ENCODE data around the gene C20orf144.

Gene C20orf144

DNA sequence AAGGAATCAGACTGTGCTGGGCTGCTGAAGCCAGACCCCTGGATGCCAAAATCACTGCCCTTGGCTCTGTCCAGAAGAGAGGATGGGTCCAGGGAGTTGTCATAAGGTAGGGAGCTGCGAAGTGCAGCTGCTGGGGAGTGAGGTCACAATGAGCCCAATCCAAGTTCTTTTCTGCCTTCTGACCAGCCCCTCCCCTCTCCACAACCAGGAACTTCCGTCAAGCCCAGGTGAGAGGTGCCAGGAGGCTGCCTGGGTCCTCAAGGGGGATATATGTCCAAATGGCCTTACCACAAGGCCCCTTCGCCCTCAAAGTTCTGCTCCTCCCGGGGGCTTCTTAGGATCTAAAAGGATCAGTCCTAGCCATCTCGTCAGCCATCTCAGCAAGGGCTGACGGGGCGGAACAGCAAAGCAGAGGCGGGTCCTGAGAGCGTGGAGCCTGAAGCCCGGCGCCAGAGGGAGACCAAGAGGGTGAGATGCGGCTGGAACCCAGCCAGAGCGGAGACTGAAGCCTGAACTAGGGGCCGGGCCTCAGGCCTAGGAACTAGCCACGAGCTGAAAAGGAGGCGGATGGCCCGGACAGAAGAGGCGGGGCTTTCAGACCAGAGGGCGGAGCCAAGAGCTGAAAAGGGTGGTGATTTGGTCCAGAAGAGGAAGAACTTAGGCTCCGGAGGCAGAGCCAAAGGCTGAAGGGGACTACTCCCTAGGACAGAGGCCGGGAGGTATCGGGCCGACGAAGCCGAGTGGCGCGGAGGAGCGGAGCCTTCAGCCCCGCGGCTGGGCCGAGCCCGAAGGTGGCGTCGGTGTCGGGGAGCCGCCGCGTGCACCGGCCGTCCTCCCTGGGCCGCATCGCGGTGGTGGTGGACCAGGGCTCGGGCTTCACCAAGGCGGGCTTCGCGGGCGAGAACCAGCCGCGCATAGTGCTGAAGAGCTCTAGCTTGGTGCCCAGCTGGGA, 4.4 kb downstream of the C20orf144 start, which contains the start of gene ACTL10:
Gene ACTL10, plus strand, starts transcription at position 651 of the 952 bp plus-strand sequence. CDS start 555 bp downstream, outside the sequence.
- peak; percentile 94 for DNase-seq

DNA sequence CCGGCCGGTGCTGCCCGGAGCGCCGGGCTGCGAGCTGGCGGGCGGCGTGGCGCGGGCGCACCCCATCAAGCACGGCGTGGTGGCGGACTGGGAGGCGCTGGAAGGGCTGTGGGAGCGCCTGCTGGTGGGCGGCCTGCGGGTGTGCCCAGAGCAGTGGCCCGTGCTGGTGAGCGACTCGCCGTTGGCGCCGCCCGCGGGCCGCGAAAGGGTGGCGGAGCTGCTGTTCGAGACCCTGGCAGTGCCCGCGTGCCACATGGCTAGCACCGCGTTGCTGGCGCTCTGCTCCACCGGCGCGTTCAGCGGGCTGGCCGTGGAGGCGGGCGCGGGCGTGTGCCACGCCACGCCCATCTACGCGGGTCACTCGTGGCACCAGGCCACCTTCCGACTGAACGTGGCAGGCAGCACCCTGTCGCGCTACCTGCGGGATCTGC, 5.1 kb downstream of the C20orf144 start:
- DNase-seq: no peak

DNA sequence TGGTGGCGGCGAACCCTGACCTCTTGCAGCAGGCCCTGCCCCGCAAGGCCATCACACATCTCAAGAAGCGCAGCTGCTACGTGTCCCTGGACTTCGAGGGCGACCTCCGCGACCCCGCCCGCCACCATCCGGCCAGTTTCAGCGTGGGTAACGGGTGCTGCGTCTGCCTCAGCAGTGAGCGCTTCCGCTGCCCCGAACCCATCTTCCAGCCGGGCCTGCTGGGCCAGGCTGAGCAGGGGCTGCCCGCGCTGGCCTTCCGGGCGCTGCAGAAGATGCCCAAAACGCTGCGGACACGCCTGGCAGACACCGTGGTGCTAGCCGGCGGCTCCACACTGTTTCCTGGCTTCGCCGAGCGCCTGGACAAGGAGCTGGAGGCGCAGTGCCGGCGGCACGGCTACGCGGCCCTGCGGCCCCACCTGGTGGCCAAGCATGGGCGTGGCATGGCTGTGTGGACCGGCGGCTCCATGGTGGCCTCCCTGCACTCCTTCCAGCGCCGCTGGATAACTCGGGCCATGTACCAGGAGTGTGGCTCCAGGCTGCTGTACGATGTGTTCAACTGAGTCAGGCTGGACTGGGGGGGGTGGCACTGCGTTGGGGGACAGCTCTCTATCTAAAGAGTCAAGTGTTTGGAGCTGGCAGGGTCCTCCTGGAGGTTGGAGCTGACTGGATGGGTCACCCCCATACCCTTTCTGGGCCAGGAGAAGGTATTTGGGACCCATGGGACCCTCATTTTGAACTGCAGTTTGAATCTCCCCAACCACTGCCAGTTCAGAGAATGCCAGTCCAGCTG, 5.7 kb downstream of the C20orf144 start:
- DNase-seq: peak; percentile 84

DNA sequence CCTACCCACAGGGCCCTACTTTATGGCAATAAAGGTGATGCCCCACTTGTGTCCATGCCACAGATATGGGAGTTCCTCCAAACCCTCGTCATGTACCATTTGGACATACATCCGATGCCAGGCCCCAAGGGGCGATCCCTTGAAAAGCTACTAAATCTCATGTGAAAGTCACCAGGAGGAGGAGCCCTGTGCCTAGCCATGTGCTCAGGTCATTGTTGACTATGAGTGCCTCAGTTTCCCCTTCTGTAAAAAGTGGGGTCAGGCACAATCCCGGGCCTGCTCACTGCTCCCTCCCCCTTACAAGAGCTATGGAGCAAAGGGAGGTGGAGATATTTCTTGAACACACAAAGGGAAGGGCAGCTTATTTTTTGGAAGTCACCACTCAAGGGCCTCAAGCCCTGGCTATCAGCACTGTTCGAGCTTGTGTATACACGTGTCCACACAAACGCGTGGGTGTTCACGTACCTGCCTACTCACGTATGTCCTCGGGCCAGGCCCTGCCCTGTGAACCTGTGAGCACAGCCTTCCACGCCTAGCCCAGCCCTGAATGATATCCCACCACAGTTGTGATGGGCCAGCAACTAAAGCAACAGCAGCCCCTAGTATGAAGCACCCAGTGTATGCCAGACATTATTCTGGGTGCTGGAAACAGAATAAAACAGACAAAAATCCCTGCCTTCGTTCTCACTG, 6.5 kb downstream of the C20orf144 start:
- DNase-seq: no peak

DNA sequence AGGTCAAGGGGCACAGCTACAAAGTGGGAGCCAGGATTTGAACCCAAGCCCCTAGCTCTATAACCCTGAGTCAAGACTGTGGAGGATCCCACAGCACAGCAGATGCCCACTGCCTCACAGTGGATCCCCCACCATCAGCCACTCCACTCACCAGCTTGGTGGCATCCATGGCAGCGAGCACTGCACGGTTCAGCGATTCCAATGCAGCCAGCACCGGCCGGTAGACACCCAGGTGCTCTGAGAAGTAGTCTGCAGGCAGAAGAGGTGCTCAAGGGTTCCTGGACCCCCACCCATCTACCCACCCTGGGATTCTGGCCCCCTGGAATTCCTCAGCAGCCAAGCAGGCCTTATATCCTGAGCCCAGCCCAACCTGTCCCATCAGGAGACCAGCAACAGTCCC, 7.1 kb downstream of the C20orf144 start:
- DNase-seq: no peak

DNA sequence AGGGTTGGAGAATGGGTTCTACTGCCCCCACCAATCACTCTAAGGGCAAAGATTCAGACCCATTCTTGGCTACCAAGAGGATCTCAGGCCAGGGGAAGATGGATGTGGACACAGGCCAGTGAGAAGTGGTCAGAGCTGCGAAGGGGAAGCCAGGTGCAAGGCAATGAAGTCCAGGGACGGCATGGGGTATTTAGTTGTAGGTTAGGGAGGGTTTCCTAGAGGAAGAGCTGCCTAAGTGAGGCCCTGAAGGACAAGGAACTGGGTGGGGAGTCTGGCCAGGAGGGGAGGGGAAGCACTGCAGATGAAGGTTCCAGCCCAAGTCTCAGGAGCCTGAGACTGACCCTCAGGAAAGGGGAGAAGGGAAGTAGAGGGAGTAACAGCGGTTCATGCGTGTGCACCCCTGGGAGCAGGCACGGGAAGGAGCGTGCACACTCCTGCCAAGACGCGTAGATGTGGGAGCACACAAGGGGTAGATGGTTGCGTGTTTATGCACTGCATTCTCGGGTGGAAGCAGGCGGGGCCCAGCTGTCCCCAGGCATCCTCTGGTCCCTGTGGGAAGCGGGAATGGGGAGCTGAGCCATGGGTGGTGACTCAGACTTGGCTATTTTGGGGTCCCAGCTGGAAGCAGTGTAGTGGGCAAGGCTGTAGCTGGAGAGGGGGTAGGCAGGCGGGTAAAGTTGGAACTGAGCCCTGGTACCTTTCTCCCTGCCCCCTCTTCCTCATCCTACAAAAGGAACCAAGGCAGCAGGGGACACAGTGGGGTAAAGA, 7.9 kb downstream of the C20orf144 start:
- DNase-seq: no peak

DNA sequence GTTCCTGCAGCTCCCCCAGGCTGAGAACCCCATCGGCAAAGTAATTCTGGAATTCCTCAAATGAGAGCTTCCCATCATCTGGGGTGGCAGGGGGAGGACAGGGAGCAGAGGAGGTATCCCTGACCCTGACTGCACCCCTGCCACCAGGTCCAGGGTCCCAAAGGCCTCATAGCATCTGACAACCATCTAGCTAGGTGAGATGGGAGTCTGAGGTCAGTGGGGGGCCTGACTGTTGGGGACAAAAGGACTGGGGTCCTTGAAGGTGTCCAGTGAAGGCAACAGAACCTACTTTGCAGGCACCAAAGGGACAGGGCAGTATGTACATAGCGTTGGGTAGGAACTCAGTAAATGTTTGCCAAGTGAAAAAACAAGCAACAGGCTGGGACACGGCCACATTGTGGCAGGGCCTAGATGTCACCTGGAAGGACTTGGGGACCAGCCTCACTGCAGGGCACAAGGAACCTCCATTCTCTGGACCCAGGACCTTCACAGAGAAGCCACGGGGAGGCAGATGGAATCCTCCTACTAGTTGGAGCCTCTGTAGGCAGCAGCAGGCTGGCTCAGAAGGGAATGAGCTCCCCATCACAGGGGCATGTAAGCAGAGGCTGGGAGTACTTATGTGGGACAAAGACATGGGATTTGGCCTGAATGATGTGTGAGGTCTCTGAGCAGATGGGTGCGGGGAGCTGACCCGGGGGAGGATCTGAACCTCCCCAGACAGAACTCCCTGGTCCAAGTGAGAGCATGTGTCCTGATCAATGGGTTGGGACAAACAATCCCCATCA, 8.8 kb downstream of the C20orf144 start:
- no peak for DNase-seq

DNA sequence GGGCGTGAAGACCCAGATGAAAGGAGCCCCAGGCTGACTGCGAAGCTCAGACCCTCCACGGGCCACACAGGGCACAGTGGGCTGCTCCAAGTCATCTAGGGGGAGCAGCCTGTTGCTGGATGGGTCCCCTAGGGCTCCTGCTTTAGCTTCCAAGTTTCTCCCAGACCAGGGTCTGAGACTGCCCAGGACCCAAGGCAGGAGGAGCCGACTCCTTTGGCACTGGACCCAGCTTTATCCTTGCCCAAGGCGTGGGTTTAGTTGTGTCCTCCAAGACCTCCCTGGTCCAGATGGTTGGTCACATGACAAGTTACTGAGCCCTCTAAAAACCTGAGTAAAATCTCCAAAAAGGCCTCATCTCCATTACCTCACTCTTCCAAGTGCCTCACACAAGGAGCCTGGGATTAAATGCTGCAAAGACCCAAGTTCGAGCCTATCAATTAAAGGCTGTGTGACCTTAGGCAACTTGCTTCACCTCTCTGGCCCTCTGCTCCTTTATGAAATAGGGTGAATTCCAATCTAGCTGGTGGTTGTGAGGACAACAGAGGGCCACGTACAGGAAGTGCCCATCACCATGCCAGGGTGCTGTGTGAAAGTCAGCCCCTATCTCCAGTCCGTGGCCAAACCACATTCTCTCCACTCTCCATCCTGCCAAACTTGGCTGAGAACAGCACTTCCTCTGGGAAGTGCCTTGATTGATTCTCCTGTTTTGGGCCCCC, 9.6 kb downstream of the C20orf144 start:
- peak; percentile 24 for DNase-seq

DNA sequence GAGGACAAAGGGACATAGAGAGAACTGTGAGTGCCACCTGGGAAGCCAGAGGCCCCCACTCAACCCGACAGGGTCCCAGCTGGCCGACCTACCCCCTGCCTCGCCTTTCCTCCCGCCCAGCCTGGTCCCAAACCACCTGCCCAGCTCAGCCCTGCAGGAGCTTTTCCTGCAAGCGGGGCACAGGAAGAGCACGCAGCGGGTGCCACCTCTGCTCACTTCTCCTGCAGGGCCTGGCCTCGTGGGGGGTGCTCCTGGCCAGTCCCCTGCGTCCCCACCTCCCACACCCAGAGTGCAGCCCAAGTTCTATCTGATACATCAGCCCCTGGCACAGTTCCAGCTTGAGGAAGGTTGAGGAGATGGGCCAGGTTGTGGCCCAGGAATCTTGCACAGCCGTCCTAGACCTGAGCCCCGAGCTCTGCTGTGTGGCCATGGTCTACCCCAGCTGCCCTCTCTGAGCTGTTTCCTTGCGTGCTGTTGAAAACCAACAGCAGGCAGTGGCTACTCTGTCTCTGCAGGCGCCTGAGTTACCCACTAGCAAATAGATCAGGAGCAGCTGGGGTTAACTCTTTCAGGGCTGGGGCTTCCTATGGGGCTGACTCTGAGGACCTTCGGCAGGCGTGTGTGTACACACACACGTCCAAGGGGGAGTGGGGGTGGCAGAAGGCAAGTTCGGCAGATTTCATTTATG, 10.4 kb downstream of the C20orf144 start:
- DNase-seq: no peak

DNA sequence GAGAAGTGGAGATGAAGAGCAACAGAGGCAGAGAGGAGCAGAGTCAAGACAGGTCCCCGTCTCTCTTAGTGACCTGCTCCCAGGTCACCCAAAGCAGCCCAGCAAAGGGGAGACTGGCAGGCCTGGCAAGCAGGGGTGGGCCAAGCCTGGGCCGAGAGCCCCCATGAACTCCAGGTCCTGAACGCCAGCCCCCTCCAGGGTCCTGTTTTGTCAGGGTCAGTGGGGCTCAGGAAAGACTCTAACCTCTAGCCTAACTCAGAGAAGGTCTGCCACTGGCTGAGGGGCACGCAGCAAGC, 10.9 kb downstream of the C20orf144 start:
- DNase-seq: no peak

DNA sequence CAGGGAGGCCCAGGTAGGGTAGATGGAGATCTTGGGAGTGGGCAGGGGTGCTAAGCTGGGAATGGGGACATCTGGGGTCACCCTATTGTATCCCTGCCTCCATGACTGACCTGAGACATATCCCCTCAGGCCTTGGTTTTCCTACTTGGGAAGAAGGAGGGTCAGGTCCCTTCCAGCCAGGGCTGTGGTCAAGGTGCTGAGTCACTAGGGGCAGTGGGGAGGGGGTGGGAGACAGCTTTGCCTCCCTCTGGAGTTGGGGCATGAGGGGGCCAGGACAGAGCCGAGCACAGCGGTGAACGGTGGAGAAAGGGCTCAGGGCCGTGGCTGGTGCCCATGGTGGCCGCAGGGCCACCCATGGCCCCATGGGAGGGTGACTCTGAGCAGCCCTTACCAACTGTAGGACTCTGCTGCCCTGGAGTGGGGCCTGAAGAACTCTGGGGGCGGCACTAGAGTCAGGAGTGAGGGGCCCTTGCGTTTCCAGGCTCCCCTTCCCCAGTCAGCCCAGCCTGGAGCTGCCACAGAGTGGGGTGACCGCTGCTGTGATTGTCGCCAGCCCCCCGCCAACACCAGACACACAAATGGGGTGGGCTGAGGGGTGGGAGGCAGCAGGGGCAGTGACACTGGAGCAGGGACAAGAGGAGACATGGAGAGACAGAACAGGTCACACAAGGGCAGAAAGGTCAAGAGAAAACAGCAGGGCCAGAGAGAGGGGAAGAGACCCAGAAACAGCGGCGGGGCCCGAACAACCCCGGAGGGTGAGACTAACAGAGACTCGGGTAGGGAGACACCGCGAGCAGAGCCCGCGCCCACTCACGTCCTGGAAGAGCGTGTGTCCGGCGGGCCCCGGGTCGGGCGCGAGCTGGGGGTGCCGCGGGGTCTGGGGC, 11.5 kb downstream of the C20orf144 start:
- no peak for DNase-seq

DNA sequence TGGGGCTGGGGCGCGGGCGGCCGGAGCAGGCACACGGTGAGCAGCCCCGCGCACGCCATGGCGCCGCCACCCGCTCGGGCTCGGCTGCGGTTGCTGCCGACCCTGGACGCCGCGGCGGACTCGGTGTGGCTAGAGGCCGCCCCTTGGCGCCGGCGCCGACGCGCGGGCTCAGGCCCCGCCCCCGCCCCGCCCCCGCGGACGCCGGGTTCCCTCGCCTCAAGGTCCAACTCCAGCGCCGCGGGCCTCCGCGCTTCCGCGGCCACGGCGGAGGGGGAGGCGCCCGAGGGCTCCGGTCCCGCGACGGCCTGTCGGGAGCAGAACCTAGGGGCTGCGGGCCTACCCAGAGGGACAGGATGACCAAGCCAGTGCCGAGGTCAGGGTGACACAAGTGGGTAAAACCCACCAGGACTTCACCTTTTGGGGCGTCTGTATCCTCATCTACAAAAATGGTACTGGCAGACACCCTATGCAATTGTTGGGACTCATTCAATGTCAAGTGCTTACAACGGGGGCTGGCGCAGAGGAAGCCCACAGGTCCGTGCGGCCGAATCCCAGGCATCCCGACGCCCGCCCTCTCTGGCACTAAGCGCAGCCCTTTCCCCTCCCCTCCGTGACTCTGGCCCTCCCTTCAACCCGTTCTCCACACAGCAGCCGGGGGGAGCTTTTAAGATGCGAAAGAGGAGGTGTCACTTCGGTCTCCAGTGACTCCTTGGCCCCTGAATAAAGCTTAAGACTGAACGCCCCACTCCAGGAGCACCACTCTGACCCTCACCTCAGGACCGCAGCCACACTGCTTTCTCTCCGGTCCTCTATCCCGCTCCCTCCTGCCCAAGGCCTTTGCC, 12.4 kb downstream of the C20orf144 start, which contains the start of gene NECAB3:
Gene NECAB3, minus strand, starts transcription at position 135 of the 842 bp plus-strand sequence. Its CDS starts 76 bp downstream, at position 59.
- peak; percentile 87 for DNase-seq

DNA sequence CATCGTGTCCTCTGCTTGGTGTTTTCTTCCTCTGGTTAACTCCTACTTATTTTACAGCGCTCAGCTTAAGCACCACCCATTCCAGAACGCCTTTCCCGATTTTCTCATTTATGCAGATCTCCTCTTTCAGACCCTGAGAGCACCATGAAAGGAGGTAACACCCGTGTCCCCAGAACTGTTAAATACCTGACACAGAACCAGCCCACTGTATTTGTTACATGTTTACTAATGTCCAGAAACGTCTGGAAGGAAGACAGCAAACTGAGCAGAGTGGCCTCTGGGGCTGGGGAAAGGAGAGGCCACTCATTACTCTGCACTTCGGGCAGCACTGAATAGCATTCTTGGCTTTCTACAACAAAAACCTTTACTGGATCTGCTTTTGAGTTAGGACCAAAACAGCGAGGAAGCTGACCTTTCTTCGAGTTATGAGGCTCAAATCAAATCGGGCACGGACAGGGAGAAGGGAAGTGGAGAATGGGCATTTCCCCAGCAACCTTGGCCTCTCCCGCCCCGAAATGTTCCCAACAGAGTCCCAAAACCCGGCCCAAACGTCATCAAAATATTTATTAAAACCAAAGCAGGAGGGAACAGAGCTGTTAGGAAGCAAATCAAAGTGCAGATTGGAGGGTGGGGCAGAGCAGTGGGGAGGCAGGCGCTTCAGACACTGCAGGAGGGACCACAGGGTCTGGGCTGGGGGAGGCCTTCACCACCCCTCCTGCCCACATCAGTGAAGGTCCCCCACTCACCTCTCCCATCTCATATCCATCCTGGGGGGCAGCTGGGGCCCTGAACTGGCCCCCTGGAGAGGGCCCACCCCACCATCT, 13.2 kb downstream of the C20orf144 start:
- no peak for DNase-seq

DNA sequence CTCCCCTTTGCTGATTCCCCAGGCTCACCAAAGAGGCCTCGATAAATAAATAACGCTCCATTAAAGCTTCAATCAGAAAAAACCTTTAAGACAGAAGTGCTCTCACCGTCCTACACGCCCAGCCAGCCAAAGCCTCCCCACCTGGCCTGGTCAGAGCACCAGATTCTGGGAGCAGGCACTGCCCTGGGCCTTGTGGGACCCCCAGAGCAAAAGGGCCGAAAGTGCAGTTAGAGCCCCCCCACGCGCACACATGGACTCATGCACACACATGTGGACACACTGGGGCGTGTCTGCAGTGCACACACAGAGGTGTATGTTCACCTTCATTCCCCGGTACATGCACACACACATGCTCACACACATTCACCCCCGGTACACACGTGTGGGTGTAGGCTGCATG, 14.0 kb downstream of the C20orf144 start:
- DNase-seq: no peak

DNA sequence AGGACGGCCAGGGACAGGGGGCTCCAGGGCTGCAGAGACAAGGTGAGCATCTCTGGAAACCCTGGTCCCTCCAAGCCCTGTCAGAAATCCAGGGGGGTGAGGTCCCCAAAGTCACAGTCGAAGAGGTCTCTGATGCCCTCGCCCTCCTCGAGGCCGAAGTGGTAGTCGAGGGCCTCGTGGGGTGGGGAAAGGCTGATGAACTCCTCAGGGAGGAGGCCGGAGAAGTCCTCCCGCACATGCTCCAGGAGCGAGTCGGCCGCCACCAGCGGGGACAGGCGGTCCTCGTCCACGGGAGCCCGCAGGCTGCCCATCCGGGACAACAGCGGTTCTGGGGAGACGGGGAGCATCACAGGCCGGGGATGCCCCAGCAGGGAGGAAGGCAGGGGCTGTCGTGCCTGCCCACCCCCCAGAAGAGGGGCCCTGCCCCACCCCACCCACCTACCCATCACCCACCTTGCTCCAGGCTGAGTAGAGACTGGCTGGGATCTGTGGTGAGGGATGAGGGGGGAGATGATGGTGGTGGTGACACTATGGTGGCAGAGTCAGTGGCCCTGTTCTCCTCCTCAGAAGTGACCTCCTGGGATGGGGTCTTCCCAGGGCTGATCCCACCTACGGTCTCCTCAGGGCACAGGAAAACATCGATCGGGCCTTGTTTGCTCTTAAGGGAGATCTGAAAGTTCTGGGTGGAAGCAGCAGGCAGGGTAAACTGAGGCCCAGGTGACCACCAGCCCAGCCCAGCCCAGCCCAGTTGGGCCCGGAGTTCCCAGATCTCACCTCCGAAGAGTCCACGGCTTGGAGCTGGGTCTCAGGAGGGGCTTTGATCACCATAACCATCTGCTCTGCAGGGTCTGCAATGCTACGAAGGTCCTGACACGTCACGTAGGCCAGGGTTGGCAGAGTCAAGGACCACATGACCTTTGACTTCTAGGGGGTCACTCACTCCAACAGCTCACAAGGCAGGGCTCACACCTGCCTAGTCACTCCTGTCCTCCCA, 14.8 kb downstream of the C20orf144 start:
- DNase-seq: no peak
